IMR-90 (cell line): Measurements from ENCODE around the gene NPAS3.

Experiments
- CEBPB ChIP-seq: IDR thresholded peaks from 2 replicates; pipeline ENCODE4 v1.6.1; 2012; ENCODE audit warnings: low read depth, low read length, improper control_type of control experiment
- CHD1 ChIP-seq: IDR thresholded peaks from 2 replicates; pipeline ENCODE4 v1.6.1; 2012; ENCODE audit warnings: low read depth, low read length, improper control_type of control experiment
- FOS ChIP-seq: fragments of 150-350 bp; IDR thresholded peaks from 2 replicates; pipeline ENCODE4 v1.6.1; 2016; ENCODE audit warnings: low read depth, low read length
- MAZ ChIP-seq: IDR thresholded peaks from 2 replicates; pipeline ENCODE4 v1.6.1; 2012; ENCODE audit warnings: low read depth, mild to moderate bottlenecking, low read length, improper control_type of control experiment, moderate library complexity, borderline replicate concordance
- POLR2A ChIP-seq: IDR thresholded peaks from 2 replicates; pipeline ENCODE4 v1.6.1; 2012; ENCODE audit warnings: mild to moderate bottlenecking, low read depth, low read length
- RAD21 ChIP-seq: IDR thresholded peaks from 2 replicates; pipeline ENCODE4 v1.6.1; 2012; ENCODE audit warnings: low read length, improper control_type of control experiment
- RCOR1 ChIP-seq: IDR thresholded peaks from 2 replicates; pipeline ENCODE4 v1.6.1; 2012; ENCODE audit warnings: mild to moderate bottlenecking, low read length, improper control_type of control experiment; ENCODE audit not compliant: insufficient replicate concordance
- RFX5 ChIP-seq: IDR thresholded peaks from 2 replicates; pipeline ENCODE4 v1.8.0; 2012; ENCODE audit warnings: low read depth, mild to moderate bottlenecking, low read length, moderate library complexity
- SMC3 ChIP-seq: fragments of 150-350 bp; IDR thresholded peaks from 2 replicates; pipeline ENCODE4 v1.6.1; 2016; ENCODE audit warnings: low read depth, mild to moderate bottlenecking, antibody characterized with exemption, low read length, moderate library complexity
- USF2 ChIP-seq: fragments of 150-350 bp; IDR thresholded peaks from 2 replicates; pipeline ENCODE4 v1.6.1; 2017; ENCODE audit warnings: mild to moderate bottlenecking, antibody characterized with exemption, low read length, low read depth
- TF ChIP-seq, protein P1 (sequence below): conservative IDR thresholded peaks from 2 replicates; pipeline ENCODE4 v1.5.1; 2012; ENCODE audit warnings: mild to moderate bottlenecking, low read depth, low read length, improper control_type of control experiment
- TF ChIP-seq, protein P2 (sequence below): fragments of 150-350 bp; IDR thresholded peaks from 2 replicates; pipeline ENCODE4 v1.6.1; 2016; ENCODE audit warnings: low read depth, mild to moderate bottlenecking, low read length, moderate library complexity, borderline replicate concordance

DNA sequence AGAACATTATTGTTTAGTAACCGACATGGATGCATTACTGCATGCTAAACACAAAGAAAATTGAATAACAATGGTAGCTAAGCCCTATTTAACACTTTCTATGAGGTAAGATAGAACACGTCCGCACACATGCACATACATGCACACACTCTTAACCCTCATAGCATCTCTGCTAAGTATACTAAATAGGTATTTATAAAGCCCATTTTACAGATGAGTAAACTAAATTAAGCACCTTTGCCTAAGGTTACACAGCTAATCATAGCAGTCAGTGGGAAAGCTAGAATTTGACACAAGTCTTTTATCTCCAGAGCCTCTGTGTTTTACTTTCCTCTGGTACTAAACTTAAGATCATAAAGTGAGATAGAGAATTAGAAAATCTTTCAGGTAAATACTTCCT lies 577.2 kb downstream of the NPAS3 start:
- TF ChIP-seq, protein P1, sequence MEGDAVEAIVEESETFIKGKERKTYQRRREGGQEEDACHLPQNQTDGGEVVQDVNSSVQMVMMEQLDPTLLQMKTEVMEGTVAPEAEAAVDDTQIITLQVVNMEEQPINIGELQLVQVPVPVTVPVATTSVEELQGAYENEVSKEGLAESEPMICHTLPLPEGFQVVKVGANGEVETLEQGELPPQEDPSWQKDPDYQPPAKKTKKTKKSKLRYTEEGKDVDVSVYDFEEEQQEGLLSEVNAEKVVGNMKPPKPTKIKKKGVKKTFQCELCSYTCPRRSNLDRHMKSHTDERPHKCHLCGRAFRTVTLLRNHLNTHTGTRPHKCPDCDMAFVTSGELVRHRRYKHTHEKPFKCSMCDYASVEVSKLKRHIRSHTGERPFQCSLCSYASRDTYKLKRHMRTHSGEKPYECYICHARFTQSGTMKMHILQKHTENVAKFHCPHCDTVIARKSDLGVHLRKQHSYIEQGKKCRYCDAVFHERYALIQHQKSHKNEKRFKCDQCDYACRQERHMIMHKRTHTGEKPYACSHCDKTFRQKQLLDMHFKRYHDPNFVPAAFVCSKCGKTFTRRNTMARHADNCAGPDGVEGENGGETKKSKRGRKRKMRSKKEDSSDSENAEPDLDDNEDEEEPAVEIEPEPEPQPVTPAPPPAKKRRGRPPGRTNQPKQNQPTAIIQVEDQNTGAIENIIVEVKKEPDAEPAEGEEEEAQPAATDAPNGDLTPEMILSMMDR, result no peak
- TF ChIP-seq FOS, result no peak
- TF ChIP-seq CEBPB, result no peak
- TF ChIP-seq MAZ, result no peak
- no peak for TF ChIP-seq RCOR1
- TF ChIP-seq, protein P2, sequence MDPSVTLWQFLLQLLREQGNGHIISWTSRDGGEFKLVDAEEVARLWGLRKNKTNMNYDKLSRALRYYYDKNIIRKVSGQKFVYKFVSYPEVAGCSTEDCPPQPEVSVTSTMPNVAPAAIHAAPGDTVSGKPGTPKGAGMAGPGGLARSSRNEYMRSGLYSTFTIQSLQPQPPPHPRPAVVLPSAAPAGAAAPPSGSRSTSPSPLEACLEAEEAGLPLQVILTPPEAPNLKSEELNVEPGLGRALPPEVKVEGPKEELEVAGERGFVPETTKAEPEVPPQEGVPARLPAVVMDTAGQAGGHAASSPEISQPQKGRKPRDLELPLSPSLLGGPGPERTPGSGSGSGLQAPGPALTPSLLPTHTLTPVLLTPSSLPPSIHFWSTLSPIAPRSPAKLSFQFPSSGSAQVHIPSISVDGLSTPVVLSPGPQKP, result no peak
- TF ChIP-seq USF2, result no peak
- no peak for TF ChIP-seq CHD1
- no peak for TF ChIP-seq POLR2A
- TF ChIP-seq RFX5, result no peak
- TF ChIP-seq SMC3, result no peak
- TF ChIP-seq RAD21, result no peak
